ENCODE data around the gene SLC6A6. TPM values are rescaled to one million over a fixed set of nuclear protein-coding genes. Genes with fewer than 3 reads are reported as not detected.

SLC6A6 gene
- total and polyA plus RNA-seq, 4 donors, result 0.92 to 7.2 (median 2.9) TPM

DNA sequence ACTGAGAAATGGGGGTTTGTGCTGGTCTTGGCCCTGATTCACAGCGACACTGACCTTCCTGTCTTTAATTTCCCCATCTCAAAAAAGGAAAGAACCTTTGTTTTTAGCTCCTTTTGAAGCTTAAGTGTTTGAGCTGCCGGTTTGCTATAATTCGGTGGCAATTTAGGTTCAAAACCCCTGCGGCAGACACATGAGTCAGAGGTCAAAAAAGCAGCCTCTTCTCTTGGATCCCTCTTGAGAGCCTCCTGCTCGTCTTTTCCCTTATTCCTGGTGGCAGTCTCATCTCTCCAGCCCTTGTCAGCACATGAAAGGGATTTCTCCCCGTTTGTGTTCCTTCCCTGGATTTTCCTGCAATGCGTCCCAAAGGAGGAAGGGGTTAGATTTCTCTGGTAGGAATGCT, 73.2 kb downstream of the SLC6A6 start:
- Histone ChIP-seq H3K4me3 (ENCODE audit: low read depth in 1 of 3, low read length in 3 of 3) (no peak overlapping the region), H3K9me3 (ENCODE audit: control insufficient read depth in 4 of 4, low read length in 3 of 4) (no peaks in the 10 kb centered on the region), H3K4me1 (ENCODE audit: control insufficient read depth in 4 of 4, insufficient read depth in 4 of 4, low read length in 3 of 4) (no peaks in the 10 kb centered on the region), H3K36me3 (ENCODE audit: control insufficient read depth in 4 of 4, insufficient read depth in 3 of 4, low read depth in 1 of 4, low read length in 3 of 4) (no peaks in the 10 kb centered on the region), H3K27ac (ENCODE audit: low read depth in 1 of 2, low read length in 2 of 2) (no peak overlapping the region), H3K27me3 (ENCODE audit: control insufficient read depth in 4 of 4, insufficient read depth in 4 of 4, low read length in 3 of 4) (no peaks in the 10 kb centered on the region), H3K9ac (ENCODE audit: low read depth in 1 of 2, low read length in 2 of 2) (no peak overlapping the region)
- 82% methylated on average over 7 of the region's 7 CpGs for WGBS
- no peak for DNase-seq (ENCODE audit: low spot score)
- TF ChIP-seq TAF1 (conservative IDR thresholded peaks at IDR 0.05) (no peak), CTCF (IDR thresholded peaks at IDR 0.05; ENCODE audit: low read depth, low read length, missing input control) (no peak), RAD21 (IDR thresholded peaks at IDR 0.05) (no peak), NR2F2 (IDR thresholded peaks at IDR 0.05) (no peak)

GRCh38 chr3:14476583-14477265, 74.3 kb downstream of the SLC6A6 start:
- Histone ChIP-seq H3K9ac (ENCODE audit: low read depth in 1 of 2, low read length in 2 of 2) (no peak overlapping the region), H3K4me1 (ENCODE audit: control insufficient read depth in 4 of 4, insufficient read depth in 4 of 4, low read length in 3 of 4) (no peaks in the 10 kb centered on the region), H3K27ac (ENCODE audit: low read depth in 1 of 2, low read length in 2 of 2) (no peak overlapping the region), H3K4me3 (ENCODE audit: low read depth in 1 of 3, low read length in 3 of 3) (no peak overlapping the region), H3K9me3 (ENCODE audit: control insufficient read depth in 4 of 4, low read length in 3 of 4) (no peaks in the 10 kb centered on the region), H3K36me3 (ENCODE audit: control insufficient read depth in 4 of 4, insufficient read depth in 3 of 4, low read depth in 1 of 4, low read length in 3 of 4) (no peaks in the 10 kb centered on the region), H3K27me3 (ENCODE audit: control insufficient read depth in 4 of 4, insufficient read depth in 4 of 4, low read length in 3 of 4) (no peaks in the 10 kb centered on the region)
- no peak for TF ChIP-seq GABPA (IDR thresholded peaks at IDR 0.05 in 1 of 2, conservative IDR thresholded peaks at IDR 0.05 in 1 of 2)
- no peak for DNase-seq (ENCODE audit: low spot score)
- 95% methylated on average over 13 of the region's 13 CpGs for WGBS

DNA sequence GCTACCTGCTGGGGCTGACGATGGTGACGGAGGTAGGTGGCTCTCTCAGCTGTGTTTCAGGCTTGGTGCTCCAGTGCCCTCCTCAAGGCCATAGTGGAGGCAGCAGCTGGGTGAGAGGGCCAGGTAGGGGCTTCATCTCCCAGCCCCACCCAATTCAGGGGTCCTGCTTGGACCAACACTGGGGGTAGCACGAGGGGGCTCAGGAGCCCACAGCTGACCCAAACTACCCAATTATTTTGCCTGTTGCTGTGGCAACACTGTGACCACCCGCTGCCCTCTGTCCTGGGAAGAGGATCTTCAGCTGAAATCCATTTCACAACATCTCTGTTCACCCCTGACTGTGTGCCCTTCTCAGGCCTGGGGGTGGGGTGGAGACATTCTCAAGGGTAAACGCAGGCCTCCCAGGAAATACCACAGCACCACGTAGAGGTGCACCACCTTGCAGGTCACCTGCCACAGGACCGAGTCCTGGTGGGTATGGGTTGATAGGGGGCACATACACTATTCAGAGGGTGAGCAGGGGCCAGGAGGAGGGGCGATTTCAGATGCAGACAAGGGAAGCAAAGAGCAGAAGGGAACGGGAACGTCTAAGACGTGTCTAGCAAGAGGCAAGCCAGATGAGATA, 75.0 kb downstream of the SLC6A6 start:
- no peak for DNase-seq (ENCODE audit: low spot score)
- TF ChIP-seq HNF4G (IDR thresholded peaks at IDR 0.05) (no peak), EGR1 (IDR thresholded peaks at IDR 0.05; ENCODE audit: low read depth in 2 of 2) (no peak), ATF3 (IDR thresholded peaks at IDR 0.05) (no peak), RXRA (IDR thresholded peaks at IDR 0.05) (no peak), RAD21 (IDR thresholded peaks at IDR 0.05) (no peak), TAF1 (conservative IDR thresholded peaks at IDR 0.05) (no peak), YY1 (IDR thresholded peaks at IDR 0.05) (no peak), HNF4A (conservative IDR thresholded peaks at IDR 0.05) (no peak), FOXA2 (IDR thresholded peaks at IDR 0.05) (no peak), REST (IDR thresholded peaks at IDR 0.05) (no peak), SP1 (IDR thresholded peaks at IDR 0.05) (no peak), GABPA (IDR thresholded peaks at IDR 0.05 in 1 of 2, conservative IDR thresholded peaks at IDR 0.05 in 1 of 2) (no peak), NR2F2 (IDR thresholded peaks at IDR 0.05) (no peak)
- WGBS, result 91% methylated on average over 11 of the region's 11 CpGs
- Histone ChIP-seq H3K9me3 (ENCODE audit: control insufficient read depth in 4 of 4, low read length in 3 of 4) (no peaks in the 10 kb centered on the region), H3K4me3 (ENCODE audit: low read depth in 1 of 3, low read length in 3 of 3) (no peak overlapping the region), H3K36me3 (ENCODE audit: control insufficient read depth in 4 of 4, insufficient read depth in 3 of 4, low read depth in 1 of 4, low read length in 3 of 4) (no peaks in the 10 kb centered on the region), H3K27me3 (ENCODE audit: control insufficient read depth in 4 of 4, insufficient read depth in 4 of 4, low read length in 3 of 4) (no peaks in the 10 kb centered on the region), H3K9ac (ENCODE audit: low read depth in 1 of 2, low read length in 2 of 2) (no peak overlapping the region), H3K4me1 (ENCODE audit: control insufficient read depth in 4 of 4, insufficient read depth in 4 of 4, low read length in 3 of 4) (peaks cover 0 to under 1% (median 0%) of the 10 kb centered on the region in 4 donors), H3K27ac (ENCODE audit: low read depth in 1 of 2, low read length in 2 of 2) (no peak overlapping the region)

All from liver (tissue), 9 donors.